Subcutaneous abdominal adipose tissue (tissue), 5 donors: ENCODE results near the gene USH1G.
"Not testable (repeated sequence)": the region's sequence is repeated elsewhere in the genome, so short reads cannot be mapped to it uniquely, and the experiment has no call there.

Source experiments
- H3K27ac ChIP-seq: one replicate; pipeline ENCODE4 v1.7.0; 2013; ENCODE audit warnings: low read depth, mild to moderate bottlenecking, inconsistent platforms, low read length, moderate library complexity
- H3K27me3 ChIP-seq, 5 donors: one replicate each; pipeline ENCODE4 v1.7.0; 2013; ENCODE audit warnings: low read length in 5 of 5, inconsistent platforms in 1 of 5; ENCODE audit not compliant: control insufficient read depth in 5 of 5, insufficient read depth in 4 of 5
- H3K36me3 ChIP-seq, 5 donors: one replicate each; pipeline ENCODE4 v1.7.0; 2013; ENCODE audit warnings: low read length in 5 of 5; ENCODE audit not compliant: control insufficient read depth in 5 of 5, insufficient read depth in 5 of 5
- H3K4me1 ChIP-seq, 5 donors: one replicate each; pipeline ENCODE4 v1.7.0; 2013; ENCODE audit warnings: low read length in 5 of 5, mild to moderate bottlenecking in 3 of 5, moderate library complexity in 1 of 5; ENCODE audit not compliant: control insufficient read depth in 5 of 5, insufficient read depth in 5 of 5
- H3K4me3 ChIP-seq, 5 donors: one replicate each; pipeline ENCODE4 v1.7.0; 2013; ENCODE audit warnings: low read length in 5 of 5, low read depth in 1 of 5
- H3K9ac ChIP-seq, 5 donors: one replicate each; pipeline ENCODE4 v1.7.0; 2013; ENCODE audit warnings: low read length in 5 of 5, mild to moderate bottlenecking in 4 of 5, moderate library complexity in 3 of 5
- H3K9me3 ChIP-seq, 5 donors: one replicate each; pipeline ENCODE4 v1.7.0; 2013; ENCODE audit warnings: low read length in 5 of 5; ENCODE audit not compliant: control insufficient read depth in 5 of 5
- donor health status: healthy.
- donor health status: healthy.
- donor health status: healthy.
- donor health status: healthy.
- donor health status: healthy.

The USH1G gene

DNA sequence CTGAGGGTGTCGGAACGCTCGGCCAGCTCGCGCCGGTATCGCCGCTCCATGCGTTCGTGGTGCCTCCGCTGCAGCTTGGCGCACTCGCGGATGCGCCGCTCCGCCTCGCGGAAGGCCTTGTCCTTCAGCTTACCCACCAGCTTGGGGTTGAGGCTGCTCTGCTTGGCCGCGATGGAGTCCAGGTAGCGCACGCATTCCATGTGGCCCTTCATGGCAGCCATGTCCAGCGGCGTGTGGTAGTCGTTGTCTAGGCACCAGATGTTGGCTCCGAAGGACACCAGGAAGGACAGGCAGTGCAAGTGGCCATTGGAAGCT lies 2.8 kb downstream of the USH1G start:
- Histone ChIP-seq H3K4me3 (no peak overlapping the region), H3K27ac (no peak overlapping the region), H3K9me3 (peaks cover 0 to 2% (median 0%) of the 10 kb centered on the region in 5 donors), H3K27me3 (peaks cover 44 to 82% (median 65%) of the 10 kb centered on the region in 5 donors), H3K9ac (no peak overlapping the region), H3K4me1 (peaks cover 3 to 40% (median 23%) of the 10 kb centered on the region in 5 donors), H3K36me3 (no peaks in the 10 kb centered on the region)

DNA sequence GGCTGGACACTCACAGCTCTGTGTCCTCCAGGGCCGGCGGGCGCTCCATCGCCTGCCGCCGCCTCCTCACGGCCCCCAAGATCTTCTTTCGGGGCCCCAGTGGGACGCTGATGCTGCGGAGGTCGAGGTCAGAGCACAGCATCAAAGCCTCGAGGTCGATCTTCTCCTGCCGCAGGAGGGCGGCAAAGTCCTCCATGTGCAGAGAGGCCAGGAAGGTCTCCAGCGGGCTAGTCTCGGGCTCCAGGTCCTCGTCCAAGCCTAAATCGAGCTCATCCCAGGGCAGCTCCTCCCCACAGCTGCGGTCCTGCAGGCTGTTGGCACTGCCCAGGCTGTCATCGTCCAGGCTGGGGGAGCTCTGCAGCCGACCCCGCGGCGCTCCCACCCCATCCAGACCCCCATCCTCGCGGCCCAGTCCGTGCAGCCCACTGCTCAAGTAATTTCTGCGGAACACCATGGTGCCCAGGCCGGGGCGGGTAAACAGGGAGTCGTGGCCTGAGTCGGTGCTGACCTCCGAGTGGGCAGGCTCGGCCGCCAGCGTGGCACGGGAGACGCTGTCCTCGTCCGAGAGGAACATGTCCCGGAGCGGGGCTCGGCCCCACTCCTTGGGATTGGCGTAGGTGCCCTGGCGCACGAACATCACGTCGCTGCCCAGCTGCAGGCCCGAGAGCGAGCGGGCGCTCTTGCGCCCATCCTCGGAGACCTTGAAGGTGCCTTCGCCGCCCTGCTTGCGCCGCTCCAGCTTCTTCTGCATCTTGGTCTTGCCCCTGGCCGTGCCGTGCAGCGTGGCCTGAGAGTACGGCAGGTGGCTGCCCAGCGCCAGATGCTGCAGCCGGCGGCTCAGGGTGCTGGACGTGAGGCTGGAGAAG lies 3.4 kb downstream of the USH1G start:
- Histone ChIP-seq H3K9me3 (peaks cover 0 to 2% (median 0%) of the 10 kb centered on the region in 5 donors), H3K9ac (no peak overlapping the region), H3K27me3 (peaks cover 44 to 81% (median 64%) of the 10 kb centered on the region in 5 donors), H3K4me1 (peaks cover 3 to 37% (median 21%) of the 10 kb centered on the region in 5 donors), H3K27ac (no peak overlapping the region), H3K36me3 (no peaks in the 10 kb centered on the region), H3K4me3 (no peak overlapping the region)

- H3K4me1 ChIP-seq: peaks cover 3 to 30% (median 13%) of the 10 kb centered on the region in 5 donors
- H3K4me3 ChIP-seq: no peak overlapping the region
- peaks cover 40 to 73% (median 56%) of the 10 kb centered on the region in 5 donors for H3K27me3 ChIP-seq
- H3K36me3 ChIP-seq: no peaks in the 10 kb centered on the region
- no peak overlapping the region for H3K9ac ChIP-seq
- peaks cover 0 to 2% (median 0%) of the 10 kb centered on the region in 5 donors for H3K9me3 ChIP-seq
- no peak overlapping the region for H3K27ac ChIP-seq
Observed at GRCh38 chr17:74918906-74919305, 4.1 kb downstream of the USH1G start.

DNA sequence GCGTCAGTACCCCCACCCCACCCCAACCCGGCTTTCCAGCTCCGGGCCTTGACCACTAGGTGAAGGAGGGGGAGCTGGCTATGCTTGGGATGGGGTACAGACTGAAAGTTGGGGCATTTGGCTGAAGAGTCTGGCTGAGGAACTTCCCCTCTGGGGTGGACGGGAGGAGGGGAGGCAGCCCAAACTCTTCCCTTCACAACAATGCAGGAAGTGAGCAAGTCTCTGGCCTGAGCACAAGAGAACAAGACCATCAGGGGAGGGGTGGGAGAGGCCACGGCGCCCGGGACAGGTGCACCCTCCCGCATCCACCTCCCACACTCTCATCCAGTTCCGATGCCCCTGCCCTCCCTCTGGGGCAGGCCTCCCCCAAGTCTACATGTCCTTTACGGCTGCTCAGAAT lies 5.6 kb downstream of the USH1G start:
- H3K4me1 ChIP-seq: peaks cover 0 to 18% (median 3%) of the 10 kb centered on the region in 5 donors
- no peak overlapping the region for H3K27ac ChIP-seq
- H3K4me3 ChIP-seq: no peak overlapping the region
- no peaks in the 10 kb centered on the region for H3K36me3 ChIP-seq
- H3K9me3 ChIP-seq: peaks cover 0 to 2% (median 0%) of the 10 kb centered on the region in 5 donors
- H3K9ac ChIP-seq: no peak overlapping the region
- peaks cover 33 to 64% (median 49%) of the 10 kb centered on the region in 5 donors for H3K27me3 ChIP-seq

DNA sequence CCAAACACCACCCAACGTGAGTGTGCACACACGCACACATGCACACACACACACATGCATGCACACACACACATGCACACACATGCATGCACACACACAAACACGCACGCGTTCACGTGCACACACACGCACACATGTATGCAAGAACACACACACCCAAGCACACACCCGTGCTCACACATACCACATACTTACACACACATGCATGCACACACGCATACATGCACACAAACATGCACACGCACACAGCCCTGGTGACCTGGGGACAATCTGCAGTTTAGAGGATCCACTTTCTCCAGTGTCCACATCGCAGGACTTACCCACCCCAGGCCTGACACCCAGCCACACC lies 6.2 kb downstream of the USH1G start:
- peaks cover 0 to 2% (median 0%) of the 10 kb centered on the region in 5 donors for H3K9me3 ChIP-seq
- H3K27me3 ChIP-seq: peaks cover 28 to 59% (median 44%) of the 10 kb centered on the region in 5 donors
- no peak overlapping the region for H3K4me3 ChIP-seq
- H3K36me3 ChIP-seq: no peaks in the 10 kb centered on the region
- H3K4me1 ChIP-seq: peaks cover 0 to 17% (median 3%) of the 10 kb centered on the region in 5 donors
- no peak overlapping the region for H3K9ac ChIP-seq
- no peak overlapping the region for H3K27ac ChIP-seq

DNA sequence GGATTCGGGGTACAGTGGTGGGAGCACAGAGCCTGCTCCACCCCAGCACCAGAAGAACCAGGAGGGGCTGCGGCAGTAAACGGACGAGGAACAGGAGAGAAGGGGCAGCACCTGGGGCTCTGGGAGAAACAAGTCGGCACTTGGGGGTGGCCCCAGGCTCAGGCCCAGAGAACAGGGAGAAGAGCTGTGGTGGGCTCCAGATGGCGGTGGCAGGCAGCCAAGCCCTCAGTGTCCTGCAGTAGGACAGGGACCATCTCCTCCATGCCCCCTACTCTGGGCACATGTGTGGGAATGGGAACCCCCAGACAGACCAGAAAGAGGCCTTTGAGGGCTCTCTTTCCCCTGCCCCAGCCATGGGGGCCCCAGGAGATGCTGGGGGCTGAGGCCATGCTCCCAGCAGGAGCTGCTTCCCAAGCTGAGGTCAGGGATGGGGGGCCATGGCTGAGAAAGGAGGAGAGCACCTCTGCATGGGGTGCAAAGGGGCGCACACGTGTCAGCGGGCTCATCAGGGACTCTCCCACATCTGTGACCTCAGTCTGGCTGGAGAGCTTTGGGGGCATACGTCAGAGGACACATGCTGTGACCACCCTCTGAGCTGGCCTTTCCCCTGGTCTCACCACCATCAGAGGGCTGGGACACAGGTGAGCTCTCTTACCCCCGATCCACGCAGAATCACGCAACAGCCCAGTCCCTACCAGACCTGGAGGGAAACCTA lies 6.8 kb downstream of the USH1G start:
- Histone ChIP-seq H3K27ac (no peak overlapping the region), H3K4me1 (peaks cover 0 to 17% (median 3%) of the 10 kb centered on the region in 5 donors), H3K4me3 (no peak overlapping the region), H3K9me3 (peaks cover 0 to 2% (median 0%) of the 10 kb centered on the region in 5 donors), H3K27me3 (peaks cover 23 to 54% (median 39%) of the 10 kb centered on the region in 5 donors), H3K9ac (no peak overlapping the region), H3K36me3 (no peaks in the 10 kb centered on the region)

DNA sequence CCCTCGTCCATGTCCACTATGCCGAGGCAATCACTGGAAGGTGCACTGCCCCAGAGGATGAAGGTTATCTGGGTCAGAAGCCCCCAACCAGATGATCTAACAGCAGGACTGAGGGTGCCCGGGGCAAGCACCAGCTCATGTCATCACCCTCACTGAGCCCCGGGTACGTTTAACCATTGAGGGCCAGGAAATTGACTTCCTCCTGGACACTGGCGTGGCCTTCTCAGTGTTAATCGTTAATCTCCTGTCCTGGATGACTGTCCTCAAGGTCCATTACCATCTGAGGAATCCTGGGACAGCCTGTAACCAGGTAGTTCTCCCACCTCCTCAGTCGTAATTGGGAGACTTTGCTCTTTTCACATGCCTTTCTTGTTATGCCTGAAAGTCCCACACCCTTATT lies 11.6 kb downstream of the USH1G start:
- H3K9me3 ChIP-seq, H3K4me1 ChIP-seq, H3K27ac ChIP-seq, H3K4me3 ChIP-seq, H3K36me3 ChIP-seq, H3K9ac ChIP-seq: not testable (repeated sequence)
- H3K27me3 ChIP-seq: peaks cover 5 to 13% (median 8%) of the 10 kb centered on the region in 5 donors

- H3K27me3 ChIP-seq, H3K27ac ChIP-seq, H3K9me3 ChIP-seq, H3K4me1 ChIP-seq, H3K9ac ChIP-seq, H3K4me3 ChIP-seq, H3K36me3 ChIP-seq: not testable (repeated sequence)
Observed at GRCh38 chr17:74909097-74909496, 14.0 kb downstream of the USH1G start.

GRCh38 chr17:74907012-74907411 lies 16.0 kb downstream of the USH1G start:
- H3K36me3 ChIP-seq: no peaks in the 10 kb centered on the region
- H3K4me3 ChIP-seq: no peak overlapping the region
- H3K4me1 ChIP-seq: no peaks in the 10 kb centered on the region
- peaks cover 12 to 18% (median 15%) of the 10 kb centered on the region in 5 donors for H3K27me3 ChIP-seq
- H3K9me3 ChIP-seq: no peaks in the 10 kb centered on the region
- no peak overlapping the region for H3K9ac ChIP-seq
- H3K27ac ChIP-seq: no peak overlapping the region

DNA sequence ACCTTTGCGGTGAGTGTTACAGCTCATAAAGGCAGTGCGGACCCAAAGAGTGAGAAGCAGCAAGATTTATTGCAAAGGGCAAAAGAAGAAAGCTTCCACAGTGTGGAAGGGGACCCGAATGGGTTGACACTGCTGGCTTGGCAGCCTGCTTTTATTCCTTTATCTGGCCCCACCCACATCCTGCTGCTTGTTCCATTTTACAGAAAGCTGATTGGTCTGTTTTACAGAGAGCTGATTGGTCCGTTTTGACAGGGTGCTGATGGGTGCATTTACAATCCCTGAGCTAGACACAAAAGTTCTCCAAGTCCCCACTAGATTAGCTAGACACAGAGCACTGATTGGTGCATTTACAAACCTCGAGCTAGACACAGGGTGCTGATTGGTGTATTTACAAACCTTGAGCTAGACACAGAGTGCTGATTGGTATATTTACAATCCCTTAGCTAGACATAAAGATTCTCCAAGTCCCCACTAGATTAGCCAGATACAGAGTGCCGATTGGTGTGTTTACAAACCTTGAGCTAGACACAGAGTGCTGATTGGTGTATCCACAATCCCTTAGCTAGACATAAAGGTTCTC lies 16.8 kb downstream of the USH1G start:
- not testable (repeated sequence) for H3K27ac ChIP-seq, H3K36me3 ChIP-seq, H3K9ac ChIP-seq, H3K4me3 ChIP-seq, H3K4me1 ChIP-seq, H3K9me3 ChIP-seq
- peaks cover 13 to 24% (median 18%) of the 10 kb centered on the region in 5 donors for H3K27me3 ChIP-seq
